Keratinocyte (primary cell): ENCODE results near the gene PARP16. TPM values are rescaled to one million over a fixed set of nuclear protein-coding genes. Genes with fewer than 3 reads are reported as not detected.

Source experiments
- DNase-seq: peaks from one replicate; pipeline ENCODE4 v3.0.0-alpha.2; 2011; ENCODE audit warnings: low read depth, missing footprints, low spot score
- FAIRE-seq: peaks from 2 replicates; lab custom pipeline; 2011; peaks lifted over from hg19 to GRCh38; lab: Jason Lieb, UNC
- H2AFZ ChIP-seq: 2 replicates; pipeline ENCODE4 v1.6.0; 2012; ENCODE audit warnings: low read length, control low read depth, inconsistent platforms; ENCODE audit not compliant: control insufficient read depth
- H3K27ac ChIP-seq: 2 replicates; pipeline ENCODE4 v1.5.1; 2011; ENCODE audit warnings: low read length; ENCODE audit not compliant: control insufficient read depth, insufficient read depth
- H3K27me3 ChIP-seq: 3 replicates; pipeline ENCODE4 v1.6.0; 2011; ENCODE audit warnings: low read length; ENCODE audit not compliant: control insufficient read depth, insufficient read depth; ENCODE audit errors: extremely low read depth
- H3K36me3 ChIP-seq, 2 experiments: 2 replicates in 1 of 2; 3 replicates in 1 of 2; pipeline ENCODE4 v1.5.1; 2011; ENCODE audit warnings: low read length in 2 of 2, mild to moderate bottlenecking in 1 of 2; ENCODE audit not compliant: control insufficient read depth in 2 of 2, insufficient read depth in 2 of 2; ENCODE audit errors: extremely low read depth in 1 of 2
- H3K4me1 ChIP-seq: 3 replicates; pipeline ENCODE4 v1.5.1; 2011; ENCODE audit warnings: low read length; ENCODE audit not compliant: control insufficient read depth, insufficient read depth; ENCODE audit errors: extremely low read depth
- H3K4me2 ChIP-seq: 3 replicates; pipeline ENCODE4 v1.6.0; 2011; ENCODE audit warnings: low read depth, low read length; ENCODE audit not compliant: control insufficient read depth, insufficient read depth; ENCODE audit errors: extremely low read depth
- H3K4me3 ChIP-seq, 3 experiments: fragments of 200-600 bp in 1 of 3; sonication (generic) in 1 of 3; 2 replicates in 2 of 3; 3 replicates in 1 of 3; pipeline ENCODE4 v1.5.1; 2011 to 2016; ENCODE audit warnings: low read length in 3 of 3, mild to moderate bottlenecking in 3 of 3, control low read depth in 2 of 3, inconsistent platforms in 1 of 3, low read depth in 1 of 3, mixed read lengths in 1 of 3, mixed run types in 1 of 3, moderate library complexity in 1 of 3; ENCODE audit not compliant: control insufficient read depth in 2 of 3, insufficient read depth in 2 of 3; ENCODE audit errors: extremely low read depth in 1 of 3
- H3K79me2 ChIP-seq: 2 replicates; pipeline ENCODE4 v1.6.0; 2012; ENCODE audit warnings: low read length; ENCODE audit not compliant: control insufficient read depth, insufficient read depth
- H3K9ac ChIP-seq: 3 replicates; pipeline ENCODE4 v1.6.0; 2011; ENCODE audit warnings: low read length; ENCODE audit not compliant: control insufficient read depth, insufficient read depth; ENCODE audit errors: extremely low read depth
- H3K9me1 ChIP-seq: 3 replicates; pipeline ENCODE4 v1.6.0; 2011; ENCODE audit warnings: low read length; ENCODE audit not compliant: control insufficient read depth, insufficient read depth; ENCODE audit errors: extremely low read depth
- H3K9me3 ChIP-seq: 2 replicates; pipeline ENCODE4 v1.5.1; 2012; ENCODE audit warnings: low read depth, low read length; ENCODE audit not compliant: control insufficient read depth
- H4K20me1 ChIP-seq: 3 replicates; pipeline ENCODE4 v1.6.0; 2011; ENCODE audit warnings: low read length; ENCODE audit not compliant: control insufficient read depth, insufficient read depth; ENCODE audit errors: extremely low read depth
- CTCF ChIP-seq, 3 experiments: IDR thresholded peaks in 1 of 3; conservative IDR thresholded peaks in 1 of 3; optimal IDR thresholded peaks in 1 of 3; 2 replicates in 2 of 3; 3 replicates in 1 of 3; pipeline versions ENCODE3 to v1.5.1; 2011; ENCODE audit warnings: low read length in 3 of 3, mild to moderate bottlenecking in 3 of 3, moderate library complexity in 2 of 3, control low read depth in 1 of 3, inconsistent platforms in 1 of 3; ENCODE audit not compliant: insufficient read depth in 2 of 3; ENCODE audit errors: extremely low read depth in 1 of 3
- EZH2 ChIP-seq: IDR thresholded peaks from one replicate; pipeline ENCODE4 v1.6.1; 2012; ENCODE audit warnings: inconsistent platforms, mild to moderate bottlenecking, low read length, moderate library complexity
- dilution Hi-C: fragments of 300-500 bp; cut with MboI; formaldehyde crosslinking; loops from one replicate; pipeline ENCODE4 v1.7.0; 2020; ENCODE audit warnings: low sequenced_read_pairs; ENCODE audit not compliant: extremely low pct_ligation_motif_present
- polyA plus RNA-seq, 5 experiments: library from polyadenylated mRNA; depleted of rRNA in 3 of 5; stranded (reverse) in 3 of 5; stranded (forward) in 1 of 5; unstranded in 1 of 5; fragments of >200 nt; gene quantifications; 1 replicate in 1 of 5; 2 replicates in 3 of 5; 3 replicates in 1 of 5; pipeline versions ENCODE4 v1.2.1 to v1.2.3, GENCODE V29; 2011 to 2012; ENCODE audit warnings: missing spikeins in 2 of 5, low read depth in 1 of 5, low replicate concordance in 1 of 5

The PARP16 gene
- polyA plus RNA-seq, 1 donor (not counting 4 experiments of a cell fraction or from before 2014, with no cell fraction given), result 2.1 TPM

GRCh38 chr15:65310431-65311137, 23.9 kb upstream of the PARP16 start:
- H3K9ac ChIP-seq, result no peak overlapping the region
- DNase-seq, result no peak
- TF ChIP-seq CTCF (optimal IDR thresholded peaks at IDR 0.05 in 1 of 3, IDR thresholded peaks at IDR 0.05 in 1 of 3, conservative IDR thresholded peaks at IDR 0.05 in 1 of 3; ENCODE audit: extremely low read depth in 1 of 3, insufficient read depth in 2 of 3, low read length in 3 of 3), result no peak
- TF ChIP-seq EZH2, result no peak
- no peaks in the 10 kb centered on the region for H3K9me1 ChIP-seq
- no peak overlapping the region for H3K27ac ChIP-seq
- peaks cover 6% of the 10 kb centered on the region for H3K4me1 ChIP-seq
- H3K4me2 ChIP-seq, result no peak overlapping the region
- H3K9me3 ChIP-seq, result no peaks in the 10 kb centered on the region
- H3K36me3 ChIP-seq, result no peaks in the 10 kb centered on the region
- H2AFZ ChIP-seq, result no peak overlapping the region
- no peak overlapping the region for H3K4me3 ChIP-seq
- H3K27me3 ChIP-seq, result no peaks in the 10 kb centered on the region
- dilution Hi-C loops, result no loop called here
- no peaks in the 10 kb centered on the region for H4K20me1 ChIP-seq
- FAIRE-seq, result no peak
- no peaks in the 10 kb centered on the region for H3K79me2 ChIP-seq

GRCh38 chr15:65309882-65310418, 23.3 kb upstream of the PARP16 start:
- H3K9me1 ChIP-seq, result no peaks in the 10 kb centered on the region

More at GRCh38 chr15:65309882-65310418, 23.3 kb upstream of the PARP16 start:
- no peak overlapping the region for H2AFZ ChIP-seq
- H3K9ac ChIP-seq, result no peak overlapping the region
- H3K27ac ChIP-seq, result no peak overlapping the region
- no peak overlapping the region for H3K4me3 ChIP-seq
- DNase-seq, result no peak
- peaks cover 6% of the 10 kb centered on the region for H3K4me1 ChIP-seq
- no peaks in the 10 kb centered on the region for H3K9me3 ChIP-seq
- dilution Hi-C loops, result no loop called here
- FAIRE-seq, result no peak
- H3K27me3 ChIP-seq, result no peaks in the 10 kb centered on the region
- no peaks in the 10 kb centered on the region for H3K36me3 ChIP-seq
- H4K20me1 ChIP-seq, result no peaks in the 10 kb centered on the region
- no peaks in the 10 kb centered on the region for H3K79me2 ChIP-seq
- H3K4me2 ChIP-seq, result no peak overlapping the region
- TF ChIP-seq CTCF (optimal IDR thresholded peaks at IDR 0.05 in 1 of 3, IDR thresholded peaks at IDR 0.05 in 1 of 3, conservative IDR thresholded peaks at IDR 0.05 in 1 of 3; ENCODE audit: extremely low read depth in 1 of 3, insufficient read depth in 2 of 3, low read length in 3 of 3) (no peak), EZH2 (no peak)
